Stimulated activated CD4-positive, alpha-beta T cell treated with anti-CD3 and anti-CD28 coated beads, Interleukin-12 subunit alpha, Interleukin-12 subunit beta, amount 100 ng/mL, for 4 hours (primary cell): ENCODE results near the gene FAM151B.

Source experiments
- DNase-seq: peaks from one replicate; pipeline ENCODE4 v3.0.0-alpha.2; 2020

The FAM151B gene

DNA sequence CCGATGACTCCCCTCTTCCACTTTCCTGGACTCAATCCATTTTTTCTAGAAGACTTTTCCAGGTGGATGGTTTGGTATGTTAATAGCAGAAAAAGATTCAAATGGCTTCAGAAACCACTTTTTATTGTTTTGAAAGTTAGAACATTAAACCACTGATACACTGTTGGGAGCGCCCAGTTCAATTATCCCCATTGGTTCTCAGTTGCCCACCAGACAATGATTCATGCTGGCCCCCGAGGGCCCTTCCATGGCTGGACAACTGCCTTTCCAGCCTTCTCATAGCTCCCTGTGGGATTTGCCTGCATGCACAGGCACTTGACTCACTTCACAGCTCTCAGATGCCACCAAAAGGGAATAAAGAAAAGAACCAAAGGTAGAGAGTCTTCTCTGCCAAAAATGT lies 103.5 kb downstream of the FAM151B start:
- DNase-seq, result no peak

GRCh38 chr5:80592105-80592504 lies 104.2 kb downstream of the FAM151B start:
- DNase-seq, result no peak
